Activated naive CD4-positive, alpha-beta T cell treated with anti-CD3 and anti-CD28 coated beads for 36 hours (primary cell): ENCODE measurements around the gene TMEM39A. TPM values are rescaled to one million over a fixed set of nuclear protein-coding genes. Genes with fewer than 3 reads are reported as not detected.

Source experiments
- total RNA-seq, 2 experiments: library from RNA; stranded (reverse); gene quantifications; one replicate each; pipeline ENCODE4 v1.2.3, GENCODE V29; 2021

The TMEM39A gene
- total RNA-seq, 2 experiments from 2014 or later = 21.4 to 26.9 TPM

Other genes starting within 250 kb of the TMEM39A start
- 10 to 100 TPM; 22.0 to 22.8 TPM for gene B4GALT4, start 222.7 kb downstream of the TMEM39A start, total RNA-seq
- gene ARHGAP31, start 169.2 kb downstream of the TMEM39A start, total RNA-seq = 1 to 10 TPM; 3.5 to 3.7 TPM
- 1 to 10 TPM; 7.6 to 8.0 TPM for gene POGLUT1, start 5.3 kb upstream of the TMEM39A start, total RNA-seq
- gene TIMMDC1, start 34.9 kb upstream of the TMEM39A start, total RNA-seq = 10 to 100 TPM; 75.6 to 83.8 TPM
- gene CD80, start 96.0 kb upstream of the TMEM39A start, total RNA-seq = under 1 TPM; 0.14 to 0.40 TPM
- gene ADPRH, start 115.9 kb upstream of the TMEM39A start, total RNA-seq = 1 to 10 TPM; 2.6 to 3.1 TPM
- gene PLA1A, start 134.3 kb upstream of the TMEM39A start, total RNA-seq = under 1 TPM in 1 of 2 experiments, not detected in 1; 0.19 TPM
- 1 to 10 TPM in 1 of 2 experiments, under 1 TPM in 1; 0.72 to 1.5 TPM for gene POPDC2, start 197.0 kb upstream of the TMEM39A start, total RNA-seq
- gene COX17, start 213.8 kb upstream of the TMEM39A start, total RNA-seq = 100 to 1,000 TPM; 104 to 113 TPM
- under 1 TPM; 0.26 to 0.57 TPM for gene CFAP91, start 239.4 kb upstream of the TMEM39A start, total RNA-seq